ENCODE data around the gene RAD52. TPM values are rescaled to one million over a fixed set of nuclear protein-coding genes. Genes with fewer than 3 reads are reported as not detected.

Gene RAD52
- total RNA-seq, result 18.1 and 20.0 TPM in 2 replicates

DNA sequence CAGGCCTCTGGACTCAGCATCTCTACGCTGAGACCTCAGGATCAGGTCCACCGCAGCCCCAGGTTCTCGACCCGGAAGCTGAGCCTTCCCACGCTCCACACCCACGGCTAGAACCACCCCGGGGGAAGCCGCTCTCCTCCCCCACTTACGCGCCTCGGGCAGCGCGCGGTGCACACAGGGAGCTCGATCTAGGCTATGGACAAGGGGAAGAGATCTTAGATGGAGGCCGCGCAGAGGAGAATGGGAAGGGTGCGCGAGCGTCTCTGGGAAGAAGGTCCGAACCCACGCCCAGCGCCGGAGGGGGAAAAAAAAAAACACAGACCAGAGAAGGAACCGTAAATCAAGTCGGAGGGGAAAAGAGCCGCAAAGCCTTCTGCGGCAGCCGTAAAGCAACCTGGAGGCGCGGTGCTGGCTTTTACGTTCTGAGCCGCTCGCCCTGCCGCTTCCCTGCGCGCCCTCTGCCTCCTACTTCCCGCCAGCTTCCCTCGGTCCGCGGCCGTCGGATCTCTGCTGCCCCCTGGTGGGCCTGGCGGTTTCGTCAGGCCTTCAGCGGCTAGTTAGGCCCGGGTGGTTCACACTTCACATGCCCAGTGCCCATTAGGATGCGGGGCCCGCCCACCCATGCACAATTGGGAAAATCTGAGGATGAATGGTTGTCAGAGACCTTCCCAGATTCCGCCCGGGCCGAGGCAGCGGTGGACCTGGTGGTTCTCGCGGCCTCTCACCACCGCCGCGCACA lies at the start of gene RAD52:
RAD52 (minus strand) TSS at position 242 of the 739 bp plus-strand sequence. CDS start 16,636 bp downstream, outside the sequence.

DNA sequence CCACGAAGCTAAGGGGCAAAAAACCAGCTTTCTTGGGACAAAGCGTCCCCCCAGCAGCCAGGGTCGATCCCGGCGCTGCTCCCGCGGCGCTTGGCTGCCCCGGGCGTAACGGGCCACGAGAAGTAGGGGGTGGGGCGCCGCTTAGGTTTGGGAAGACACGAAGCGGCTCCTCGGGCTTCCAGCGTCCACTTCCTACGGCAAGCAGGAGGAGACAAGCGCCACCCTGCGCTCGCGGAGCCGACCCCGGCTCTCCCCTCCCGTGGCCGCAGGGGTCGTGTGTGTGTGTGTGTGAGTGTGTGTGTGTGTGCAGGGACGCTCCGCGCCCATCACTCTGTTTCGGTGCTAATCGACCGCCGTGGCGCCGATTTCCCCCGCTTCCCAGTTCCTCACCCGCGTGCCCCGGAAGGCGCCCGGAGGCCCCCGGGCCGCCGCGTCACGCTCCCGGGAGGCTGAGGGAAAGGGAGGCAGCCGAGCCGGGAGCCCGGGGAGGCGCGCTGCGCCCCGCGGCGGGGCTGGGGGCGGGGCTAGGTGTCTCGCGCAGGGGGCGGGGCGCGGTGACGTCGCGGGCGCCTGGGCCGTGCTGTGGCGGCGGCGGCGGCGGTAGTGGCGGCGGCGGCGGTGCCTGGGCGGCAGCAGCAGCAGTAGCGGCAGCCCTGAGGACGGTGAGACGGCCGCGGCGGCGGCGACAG lies 41.3 kb upstream of the RAD52 start, which contains the start of gene ERC1:
ERC1 (plus strand) TSS at position 563 of the 689 bp plus-strand sequence. CDS start 36,681 bp downstream, outside the sequence.

Other genes starting within 250 kb of the RAD52 start
- gene WNK1, start 197.1 kb downstream of the RAD52 start, total RNA-seq, result 69.2 and 69.9 TPM in 2 replicates
- gene ERC1, start 41.5 kb upstream of the RAD52 start, total RNA-seq, result 31.7 and 53.4 TPM in 2 replicates

Data from placental epithelial cell (primary cell).